ENCODE results near the gene MED16. TPM values are rescaled to one million over a fixed set of nuclear protein-coding genes. Genes with fewer than 3 reads are reported as not detected.

MED16 gene
- total RNA-seq, 1 experiment from 2014 or later, result 25.9 TPM

DNA sequence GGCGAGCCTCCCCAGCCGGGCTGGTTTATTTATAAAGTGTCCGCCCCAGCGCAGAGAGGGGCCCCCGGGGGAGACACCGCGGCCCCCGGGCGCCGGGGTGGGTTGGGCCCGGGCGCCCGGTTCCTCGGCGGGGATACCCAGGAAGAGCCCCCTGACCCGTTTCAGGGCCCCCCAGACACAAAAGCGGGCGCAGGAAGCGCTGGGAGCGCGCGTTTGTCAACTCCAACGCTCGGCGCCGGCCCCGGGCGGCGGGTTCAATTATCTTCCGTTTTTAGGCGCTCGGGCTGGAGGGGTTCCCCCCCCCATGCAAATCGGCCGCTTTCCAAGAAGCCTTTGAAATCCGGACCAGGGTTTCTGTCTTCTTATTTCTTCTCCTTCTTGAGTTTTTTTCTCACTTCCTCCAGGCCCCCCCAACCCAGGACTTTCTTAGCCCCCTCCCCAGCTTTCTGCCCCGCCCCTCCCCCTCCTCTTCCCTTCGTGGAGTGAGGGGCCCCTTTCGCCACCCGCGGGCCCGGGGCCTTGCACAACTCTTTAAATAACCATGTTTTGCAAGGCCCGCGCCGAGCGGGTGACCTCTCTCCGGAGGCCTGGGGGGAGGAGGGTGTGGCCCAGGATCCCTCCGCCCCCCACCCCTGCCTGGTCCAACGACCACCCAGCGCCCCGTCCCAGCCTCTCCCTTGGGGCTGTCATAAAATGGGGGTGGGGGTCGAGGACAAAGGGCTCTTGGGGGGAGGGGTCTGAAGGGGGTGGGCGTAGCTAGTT, 33.8 kb upstream of the MED16 start:
- TF ChIP-seq, protein P1, sequence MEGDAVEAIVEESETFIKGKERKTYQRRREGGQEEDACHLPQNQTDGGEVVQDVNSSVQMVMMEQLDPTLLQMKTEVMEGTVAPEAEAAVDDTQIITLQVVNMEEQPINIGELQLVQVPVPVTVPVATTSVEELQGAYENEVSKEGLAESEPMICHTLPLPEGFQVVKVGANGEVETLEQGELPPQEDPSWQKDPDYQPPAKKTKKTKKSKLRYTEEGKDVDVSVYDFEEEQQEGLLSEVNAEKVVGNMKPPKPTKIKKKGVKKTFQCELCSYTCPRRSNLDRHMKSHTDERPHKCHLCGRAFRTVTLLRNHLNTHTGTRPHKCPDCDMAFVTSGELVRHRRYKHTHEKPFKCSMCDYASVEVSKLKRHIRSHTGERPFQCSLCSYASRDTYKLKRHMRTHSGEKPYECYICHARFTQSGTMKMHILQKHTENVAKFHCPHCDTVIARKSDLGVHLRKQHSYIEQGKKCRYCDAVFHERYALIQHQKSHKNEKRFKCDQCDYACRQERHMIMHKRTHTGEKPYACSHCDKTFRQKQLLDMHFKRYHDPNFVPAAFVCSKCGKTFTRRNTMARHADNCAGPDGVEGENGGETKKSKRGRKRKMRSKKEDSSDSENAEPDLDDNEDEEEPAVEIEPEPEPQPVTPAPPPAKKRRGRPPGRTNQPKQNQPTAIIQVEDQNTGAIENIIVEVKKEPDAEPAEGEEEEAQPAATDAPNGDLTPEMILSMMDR (conservative IDR thresholded peaks at IDR 0.05; ENCODE audit: low read depth, low read length), result no peak
- no peak for TF ChIP-seq EZH2 (IDR thresholded peaks at IDR 0.05; ENCODE audit: low read length, unreplicated experiment)
- TF ChIP-seq EZH2phosphoT487 (IDR thresholded peaks at IDR 0.05; ENCODE audit: borderline replicate concordance, low read length), result no peak
- ATAC-seq, result no peak
- no peaks in the 10 kb centered on the region for H4K20me1 ChIP-seq (ENCODE audit: low read length)
- POLR2A ChIA-PET (ENCODE audit: unreplicated experiment), result no interaction called here
- no peaks in the 10 kb centered on the region for H3K36me3 ChIP-seq (ENCODE audit: low read depth, low read length)
- no peaks in the 10 kb centered on the region for H3F3A ChIP-seq (ENCODE audit: low read length, unreplicated experiment)
- no peak overlapping the region for H3K27ac ChIP-seq (ENCODE audit: low read length)
- no TSS peak for BruUV-seq (replicated peaks)
- no peaks in the 10 kb centered on the region; the same call in 1 of the 2 replicates for H3K4me1 ChIP-seq (ENCODE audit: insufficient read depth, low read length)
- no peaks in the 10 kb centered on the region for H3K27me3 ChIP-seq (ENCODE audit: low read length)
- H3K9me2 ChIP-seq (replicated peaks; ENCODE audit: low read length), result no peaks in the 10 kb centered on the region
- H3K79me2 ChIP-seq (ENCODE audit: low read length), result 0 out of 2 replicates have a peak, but pooled peaks cover 3% of the 10 kb centered on the region
- DNase-seq, result peak; percentile 26
- CTCF ChIA-PET, result no interaction called here
- intact Hi-C loops (cut with micrococcal nuclease), result no loop called here
- H3K4me3 ChIP-seq (ENCODE audit: low read length), result peak overlapping the region; percentile 81
- peak overlapping the region; percentile 69 for H2AFZ ChIP-seq (ENCODE audit: low read length)
- H3K9ac ChIP-seq (ENCODE audit: low read length), result peak overlapping the region; percentile 38; the same call in 1 of the 2 replicates
- no peaks in the 10 kb centered on the region for H3K9me3 ChIP-seq (ENCODE audit: low read length)
- peak overlapping the region; percentile 90 for H3K4me2 ChIP-seq (ENCODE audit: low read length)

DNA sequence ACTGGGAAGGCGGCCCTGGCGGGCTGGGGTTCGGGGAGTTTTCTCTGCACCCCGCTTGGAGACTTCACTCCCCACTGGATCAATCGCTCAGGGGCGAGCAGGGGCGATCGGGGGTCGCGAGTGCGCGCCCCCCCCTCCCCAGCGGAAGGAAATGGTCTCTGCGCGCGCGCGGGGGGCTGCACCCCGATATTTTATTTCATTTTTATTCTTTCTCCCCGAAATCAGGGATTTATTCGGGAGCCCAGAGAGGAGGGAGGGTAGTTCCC, 33.3 kb upstream of the MED16 start:
- no peak for TF ChIP-seq EZH2phosphoT487 (IDR thresholded peaks at IDR 0.05; ENCODE audit: borderline replicate concordance, low read length)
- TF ChIP-seq, protein P1 (conservative IDR thresholded peaks at IDR 0.05; ENCODE audit: low read depth, low read length), result no peak
- no peak for TF ChIP-seq EZH2 (IDR thresholded peaks at IDR 0.05; ENCODE audit: low read length, unreplicated experiment)
- Histone ChIP-seq H3K4me1 (ENCODE audit: insufficient read depth, low read length) (no peaks in the 10 kb centered on the region; the same call in 1 of the 2 replicates), H3K9me2 (replicated peaks; ENCODE audit: low read length) (no peaks in the 10 kb centered on the region), H3K36me3 (ENCODE audit: low read depth, low read length) (no peaks in the 10 kb centered on the region), H3K79me2 (ENCODE audit: low read length) (0 out of 2 replicates have a peak, but pooled peaks cover 3% of the 10 kb centered on the region), H4K20me1 (ENCODE audit: low read length) (no peaks in the 10 kb centered on the region), H2AFZ (ENCODE audit: low read length) (peak overlapping the region; percentile 69), H3F3A (ENCODE audit: low read length, unreplicated experiment) (no peaks in the 10 kb centered on the region), H3K9me3 (ENCODE audit: low read length) (no peaks in the 10 kb centered on the region), H3K9ac (ENCODE audit: low read length) (peak overlapping the region; percentile 38; the same call in 1 of the 2 replicates), H3K4me3 (ENCODE audit: low read length) (peak overlapping the region; percentile 81), H3K4me2 (ENCODE audit: low read length) (peak overlapping the region; percentile 90), H3K27ac (ENCODE audit: low read length) (no peak overlapping the region), H3K27me3 (ENCODE audit: low read length) (no peaks in the 10 kb centered on the region)
- no TSS peak for BruUV-seq (replicated peaks)
- no peak for ATAC-seq
- POLR2A ChIA-PET (ENCODE audit: unreplicated experiment), result no interaction called here
- DNase-seq, result no peak
- CTCF ChIA-PET, result no interaction called here
- intact Hi-C loops (cut with micrococcal nuclease), result no loop called here
